Rectal smooth muscle tissue (tissue), 1 donor: ENCODE data around the gene THBS1.

ENCODE experiments used
- H3K27ac ChIP-seq: one replicate; pipeline ENCODE4 v1.7.0; 2013; ENCODE audit warnings: low read depth, low read length, inconsistent platforms
- H3K27me3 ChIP-seq: one replicate; pipeline ENCODE4 v1.7.0; 2013; ENCODE audit warnings: low read length; ENCODE audit not compliant: control insufficient read depth, insufficient read depth
- H3K36me3 ChIP-seq: one replicate; pipeline ENCODE4 v1.7.0; 2013; ENCODE audit warnings: low read length; ENCODE audit not compliant: control insufficient read depth, insufficient read depth
- H3K4me1 ChIP-seq: one replicate; pipeline ENCODE4 v1.7.0; 2013; ENCODE audit warnings: low read length; ENCODE audit not compliant: control insufficient read depth, insufficient read depth
- H3K4me3 ChIP-seq: one replicate; pipeline ENCODE4 v1.7.0; 2013; ENCODE audit warnings: low read length
- H3K9ac ChIP-seq: one replicate; pipeline ENCODE4 v1.7.0; 2013; ENCODE audit warnings: low read length

THBS1 gene

GRCh38 chr15:39552556-39552955 lies 28.3 kb upstream of the THBS1 start:
- Histone ChIP-seq H3K9ac (no peak overlapping the region), H3K4me1 (peaks cover 18% of the 10 kb centered on the region), H3K36me3 (no peaks in the 10 kb centered on the region), H3K27me3 (no peaks in the 10 kb centered on the region), H3K27ac (no peak overlapping the region), H3K4me3 (no peak overlapping the region)

- Histone ChIP-seq H3K27ac (peak overlapping the region; percentile 46), H3K36me3 (no peaks in the 10 kb centered on the region), H3K4me3 (no peak overlapping the region), H3K27me3 (no peaks in the 10 kb centered on the region), H3K9ac (no peak overlapping the region), H3K4me1 (peaks cover 18% of the 10 kb centered on the region)
Measured at GRCh38 chr15:39553947-39554693, 26.8 kb upstream of the THBS1 start.

GRCh38 chr15:39554746-39555387 lies 26.0 kb upstream of the THBS1 start:
- Histone ChIP-seq H3K27ac (peak overlapping the region; percentile 46), H3K9ac (no peak overlapping the region), H3K4me1 (peaks cover 18% of the 10 kb centered on the region), H3K4me3 (no peak overlapping the region), H3K36me3 (no peaks in the 10 kb centered on the region), H3K27me3 (no peaks in the 10 kb centered on the region)

GRCh38 chr15:39555885-39556284 lies 25.0 kb upstream of the THBS1 start:
- Histone ChIP-seq H3K9ac (no peak overlapping the region), H3K4me1 (peaks cover 18% of the 10 kb centered on the region), H3K27ac (no peak overlapping the region), H3K4me3 (no peak overlapping the region), H3K27me3 (no peaks in the 10 kb centered on the region), H3K36me3 (no peaks in the 10 kb centered on the region)

- no peak overlapping the region for H3K9ac ChIP-seq
- peaks cover 18% of the 10 kb centered on the region for H3K4me1 ChIP-seq
- no peaks in the 10 kb centered on the region for H3K36me3 ChIP-seq
- H3K27ac ChIP-seq: no peak overlapping the region
- H3K4me3 ChIP-seq: no peak overlapping the region
- H3K27me3 ChIP-seq: no peaks in the 10 kb centered on the region
Measured at GRCh38 chr15:39556461-39556860, 24.4 kb upstream of the THBS1 start.

- Histone ChIP-seq H3K4me1 (peaks cover 16% of the 10 kb centered on the region), H3K4me3 (no peak overlapping the region), H3K36me3 (no peaks in the 10 kb centered on the region), H3K27ac (no peak overlapping the region), H3K27me3 (no peaks in the 10 kb centered on the region), H3K9ac (no peak overlapping the region)
Measured at GRCh38 chr15:39558421-39558820, 22.5 kb upstream of the THBS1 start.

GRCh38 chr15:39564972-39565665 lies 15.8 kb upstream of the THBS1 start:
- Histone ChIP-seq H3K27me3 (no peaks in the 10 kb centered on the region), H3K36me3 (no peaks in the 10 kb centered on the region), H3K9ac (no peak overlapping the region), H3K4me3 (no peak overlapping the region), H3K27ac (no peak overlapping the region), H3K4me1 (no peaks in the 10 kb centered on the region)

GRCh38 chr15:39565851-39566250 lies 15.0 kb upstream of the THBS1 start:
- no peaks in the 10 kb centered on the region for H3K36me3 ChIP-seq
- no peaks in the 10 kb centered on the region for H3K4me1 ChIP-seq
- H3K27me3 ChIP-seq: no peaks in the 10 kb centered on the region
- no peak overlapping the region for H3K27ac ChIP-seq
- no peak overlapping the region for H3K4me3 ChIP-seq
- H3K9ac ChIP-seq: no peak overlapping the region

GRCh38 chr15:39573287-39573686 lies 7.6 kb upstream of the THBS1 start:
- no peaks in the 10 kb centered on the region for H3K36me3 ChIP-seq
- H3K27me3 ChIP-seq: no peaks in the 10 kb centered on the region
- H3K4me1 ChIP-seq: peaks cover 14% of the 10 kb centered on the region
- H3K27ac ChIP-seq: peak overlapping the region; percentile 35
- H3K9ac ChIP-seq: no peak overlapping the region
- no peak overlapping the region for H3K4me3 ChIP-seq

- Histone ChIP-seq H3K36me3 (no peaks in the 10 kb centered on the region), H3K27ac (peak overlapping the region; percentile 35), H3K9ac (no peak overlapping the region), H3K4me3 (no peak overlapping the region), H3K4me1 (peaks cover 16% of the 10 kb centered on the region), H3K27me3 (no peaks in the 10 kb centered on the region)
Measured at GRCh38 chr15:39573844-39574243, 7.0 kb upstream of the THBS1 start.

- H3K27ac ChIP-seq: no peak overlapping the region
- H3K9ac ChIP-seq: no peak overlapping the region
- H3K4me3 ChIP-seq: no peak overlapping the region
- no peaks in the 10 kb centered on the region for H3K27me3 ChIP-seq
- H3K36me3 ChIP-seq: no peaks in the 10 kb centered on the region
- peaks cover 22% of the 10 kb centered on the region for H3K4me1 ChIP-seq
Measured at GRCh38 chr15:39574427-39574826, 6.5 kb upstream of the THBS1 start.

- no peaks in the 10 kb centered on the region for H3K36me3 ChIP-seq
- no peak overlapping the region for H3K4me3 ChIP-seq
- H3K4me1 ChIP-seq: peaks cover 22% of the 10 kb centered on the region
Measured at GRCh38 chr15:39575180-39575579, 5.7 kb upstream of the THBS1 start.

More at GRCh38 chr15:39575180-39575579, 5.7 kb upstream of the THBS1 start:
- Histone ChIP-seq H3K27me3 (no peaks in the 10 kb centered on the region), H3K27ac (no peak overlapping the region), H3K9ac (no peak overlapping the region)
